PFSK-1 (cell line): ENCODE results near the gene CYS1.

ENCODE experiments used
- FOXP2 ChIP-seq: optimal IDR thresholded peaks from 2 replicates; pipeline ENCODE3; 2011; ENCODE audit warnings: borderline replicate concordance, control low read depth, inconsistent platforms; ENCODE audit not compliant: insufficient read depth; ENCODE audit errors: extremely low read length, extremely low read depth
- POLR2AphosphoS5 ChIP-seq: IDR thresholded peaks from 2 replicates; pipeline ENCODE4 v1.6.1; 2012; ENCODE audit warnings: low read depth, mild to moderate bottlenecking, control low read depth, low read length, moderate library complexity
- SIN3A ChIP-seq: IDR thresholded peaks from 2 replicates; pipeline ENCODE4 v1.6.1; 2012; ENCODE audit warnings: mild to moderate bottlenecking, low read length, moderate library complexity, borderline replicate concordance; ENCODE audit not compliant: insufficient read depth
- TAF1 ChIP-seq: IDR thresholded peaks from 2 replicates; pipeline ENCODE4 v1.6.1; 2012; ENCODE audit warnings: low read length, control low read depth, borderline replicate concordance; ENCODE audit not compliant: insufficient read depth
- TF ChIP-seq, protein P1 (sequence below), 2 experiments: IDR thresholded peaks; 2 replicates each; pipeline versions ENCODE4 v1.6.1 to v1.8.0; 2011 to 2012; ENCODE audit warnings: low read depth in 2 of 2, low read length in 2 of 2, control low read depth in 1 of 2, inconsistent platforms in 1 of 2, mild to moderate bottlenecking in 1 of 2, moderate library complexity in 1 of 2; ENCODE audit not compliant: insufficient read depth in 1 of 2

The CYS1 gene

DNA sequence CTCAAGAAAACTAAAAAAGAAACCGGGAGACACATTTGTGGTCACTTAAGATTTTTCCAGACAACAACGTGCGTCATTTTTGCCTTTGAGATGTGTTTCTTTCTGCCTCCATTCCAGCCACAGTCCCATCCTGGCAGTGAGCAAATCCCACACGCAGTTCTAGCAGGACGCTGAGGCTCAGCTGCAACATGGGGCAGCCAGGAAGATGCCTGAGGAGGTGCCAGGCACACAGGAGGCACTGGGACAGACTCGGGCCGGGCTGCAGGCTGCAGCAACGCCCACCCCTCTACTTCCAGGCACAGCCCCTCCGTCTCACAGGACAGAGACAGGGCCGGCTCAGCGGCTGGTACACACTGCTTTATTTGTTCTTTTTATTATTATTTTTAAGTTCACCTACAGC is 23.8 kb downstream of the CYS1 start:
- TF ChIP-seq TAF1 (no peak), SIN3A (no peak), FOXP2 (no peak), POLR2AphosphoS5 (no peak)
- TF ChIP-seq, protein P1, sequence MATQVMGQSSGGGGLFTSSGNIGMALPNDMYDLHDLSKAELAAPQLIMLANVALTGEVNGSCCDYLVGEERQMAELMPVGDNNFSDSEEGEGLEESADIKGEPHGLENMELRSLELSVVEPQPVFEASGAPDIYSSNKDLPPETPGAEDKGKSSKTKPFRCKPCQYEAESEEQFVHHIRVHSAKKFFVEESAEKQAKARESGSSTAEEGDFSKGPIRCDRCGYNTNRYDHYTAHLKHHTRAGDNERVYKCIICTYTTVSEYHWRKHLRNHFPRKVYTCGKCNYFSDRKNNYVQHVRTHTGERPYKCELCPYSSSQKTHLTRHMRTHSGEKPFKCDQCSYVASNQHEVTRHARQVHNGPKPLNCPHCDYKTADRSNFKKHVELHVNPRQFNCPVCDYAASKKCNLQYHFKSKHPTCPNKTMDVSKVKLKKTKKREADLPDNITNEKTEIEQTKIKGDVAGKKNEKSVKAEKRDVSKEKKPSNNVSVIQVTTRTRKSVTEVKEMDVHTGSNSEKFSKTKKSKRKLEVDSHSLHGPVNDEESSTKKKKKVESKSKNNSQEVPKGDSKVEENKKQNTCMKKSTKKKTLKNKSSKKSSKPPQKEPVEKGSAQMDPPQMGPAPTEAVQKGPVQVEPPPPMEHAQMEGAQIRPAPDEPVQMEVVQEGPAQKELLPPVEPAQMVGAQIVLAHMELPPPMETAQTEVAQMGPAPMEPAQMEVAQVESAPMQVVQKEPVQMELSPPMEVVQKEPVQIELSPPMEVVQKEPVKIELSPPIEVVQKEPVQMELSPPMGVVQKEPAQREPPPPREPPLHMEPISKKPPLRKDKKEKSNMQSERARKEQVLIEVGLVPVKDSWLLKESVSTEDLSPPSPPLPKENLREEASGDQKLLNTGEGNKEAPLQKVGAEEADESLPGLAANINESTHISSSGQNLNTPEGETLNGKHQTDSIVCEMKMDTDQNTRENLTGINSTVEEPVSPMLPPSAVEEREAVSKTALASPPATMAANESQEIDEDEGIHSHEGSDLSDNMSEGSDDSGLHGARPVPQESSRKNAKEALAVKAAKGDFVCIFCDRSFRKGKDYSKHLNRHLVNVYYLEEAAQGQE (IDR thresholded peaks at IDR 0.05; ENCODE audit: insufficient read depth in 1 of 2, low read depth in 2 of 2, low read length in 2 of 2) = no peak

DNA sequence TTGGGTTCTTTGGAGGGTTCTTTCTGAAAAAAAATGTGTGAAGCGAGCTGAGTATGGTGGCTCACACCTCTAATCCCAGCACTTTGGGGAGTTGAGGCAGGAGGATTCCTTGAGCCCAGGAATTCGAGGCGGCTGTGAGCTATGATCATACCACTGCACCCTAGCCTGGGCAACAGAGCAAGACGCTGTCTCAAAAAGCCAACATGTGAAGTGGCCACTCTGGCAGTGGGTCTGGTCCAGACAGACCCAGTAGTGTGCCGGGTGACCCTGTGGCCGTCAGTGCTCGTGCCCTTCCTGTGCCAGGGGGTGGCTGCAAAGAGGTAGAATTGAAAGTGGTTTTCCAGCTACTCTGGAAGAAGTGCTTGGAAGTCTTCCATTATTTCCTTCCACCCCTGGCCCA is 25.2 kb downstream of the CYS1 start:
- TF ChIP-seq, protein P1 (IDR thresholded peaks at IDR 0.05; ENCODE audit: insufficient read depth in 1 of 2, low read depth in 2 of 2, low read length in 2 of 2) = no peak
- TF ChIP-seq POLR2AphosphoS5 (no peak), FOXP2 (no peak), TAF1 (no peak), SIN3A (no peak)

DNA sequence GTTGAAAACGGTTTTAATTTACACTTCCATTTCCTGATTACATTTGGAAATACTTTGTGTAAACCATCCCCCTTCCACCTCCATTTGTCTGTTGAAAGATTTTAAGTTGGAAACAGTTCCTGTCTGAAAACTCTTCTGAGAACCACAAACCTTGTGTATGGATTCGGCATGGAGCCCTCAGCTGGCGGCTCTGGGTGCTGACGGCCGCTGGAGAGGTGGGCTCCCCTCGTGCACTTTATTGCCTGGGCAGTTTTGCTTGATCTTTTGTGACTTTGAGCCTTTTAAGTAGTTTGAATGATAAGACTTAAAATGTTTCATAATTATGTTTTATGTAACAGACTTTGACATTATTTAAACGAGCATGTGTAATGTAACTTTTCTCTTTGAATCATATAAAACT is 25.8 kb downstream of the CYS1 start:
- TF ChIP-seq TAF1 = no peak
- no peak for TF ChIP-seq SIN3A
- TF ChIP-seq FOXP2 = no peak
- no peak for TF ChIP-seq POLR2AphosphoS5
- TF ChIP-seq, protein P1 (IDR thresholded peaks at IDR 0.05; ENCODE audit: insufficient read depth in 1 of 2, low read depth in 2 of 2, low read length in 2 of 2) = no peak

DNA sequence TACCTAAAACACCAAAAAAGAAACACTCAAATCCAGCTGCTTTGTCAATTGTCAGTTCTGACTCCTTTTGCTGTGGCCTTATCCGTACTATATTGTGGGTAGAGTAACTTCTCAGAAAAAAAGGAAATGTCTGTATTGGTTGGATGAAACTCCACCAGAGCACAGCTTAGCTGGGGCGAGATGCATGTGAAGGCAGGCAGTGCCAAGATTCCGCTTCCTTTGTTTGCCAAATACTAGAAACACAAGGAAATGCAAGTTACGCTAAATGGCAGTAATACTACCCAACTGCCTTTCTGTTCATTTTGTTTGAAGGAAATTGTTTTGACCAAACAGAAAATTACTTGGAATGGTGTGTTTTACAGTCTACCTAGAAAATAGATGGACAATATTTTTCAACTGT is 26.9 kb downstream of the CYS1 start:
- TF ChIP-seq, protein P1 (IDR thresholded peaks at IDR 0.05; ENCODE audit: insufficient read depth in 1 of 2, low read depth in 2 of 2, low read length in 2 of 2) = no peak
- TF ChIP-seq SIN3A (no peak), TAF1 (no peak), FOXP2 (no peak), POLR2AphosphoS5 (no peak)

DNA sequence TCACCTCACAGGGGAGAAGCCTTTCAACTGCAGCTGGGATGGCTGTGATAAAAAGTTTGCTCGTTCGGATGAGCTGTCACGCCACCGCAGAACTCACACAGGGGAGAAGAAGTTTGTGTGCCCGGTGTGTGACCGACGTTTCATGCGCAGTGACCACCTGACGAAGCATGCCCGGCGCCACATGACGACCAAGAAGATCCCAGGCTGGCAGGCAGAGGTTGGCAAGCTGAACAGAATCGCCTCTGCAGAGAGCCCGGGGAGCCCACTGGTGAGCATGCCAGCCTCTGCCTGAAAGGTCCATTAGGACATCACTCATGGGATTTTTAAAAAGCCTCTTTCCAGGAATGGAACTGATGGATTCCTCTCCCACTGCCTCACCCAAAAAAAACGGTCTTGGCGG is 28.0 kb downstream of the CYS1 start:
- TF ChIP-seq TAF1 = no peak
- no peak for TF ChIP-seq FOXP2
- no peak for TF ChIP-seq POLR2AphosphoS5
- TF ChIP-seq, protein P1 (IDR thresholded peaks at IDR 0.05; ENCODE audit: insufficient read depth in 1 of 2, low read depth in 2 of 2, low read length in 2 of 2) = no peak
- TF ChIP-seq SIN3A = no peak
